KMS-11 (cell line): ENCODE data around the gene TXNDC5.

Experiments used
- H2AFZ ChIP-seq: fragments of 200-600 bp; sonication (generic); 2 replicates; pipeline ENCODE4 v1.6.1; 2016; ENCODE audit warnings: antibody characterized with exemption, mixed run types, low read depth
- H3K27ac ChIP-seq: fragments of 200-600 bp; sonication (generic); 2 replicates; pipeline ENCODE4 v1.6.1; 2016; ENCODE audit warnings: mild to moderate bottlenecking, mixed run types
- H3K27me3 ChIP-seq: fragments of 200-600 bp; sonication (generic); 2 replicates; pipeline ENCODE4 v1.6.1; 2017; ENCODE audit warnings: mild to moderate bottlenecking, low read depth, mixed run types, moderate library complexity; ENCODE audit not compliant: insufficient read depth
- H3K36me3 ChIP-seq: fragments of 200-600 bp; sonication (generic); 2 replicates; pipeline ENCODE4 v1.6.1; 2017; ENCODE audit warnings: mild to moderate bottlenecking, mixed run types; ENCODE audit not compliant: insufficient read depth
- H3K4me1 ChIP-seq: fragments of 200-600 bp; sonication (generic); 2 replicates; pipeline ENCODE4 v1.6.1; 2016; ENCODE audit warnings: mild to moderate bottlenecking, low read depth, mixed run types; ENCODE audit not compliant: poor library complexity, severe bottlenecking
- H3K4me2 ChIP-seq: fragments of 200-600 bp; sonication (generic); 2 replicates; pipeline ENCODE4 v1.7.0; 2016; ENCODE audit warnings: mild to moderate bottlenecking, mixed run types
- H3K4me3 ChIP-seq: fragments of 200-600 bp; sonication (generic); IDR thresholded peaks from 2 replicates; pipeline ENCODE4 v1.6.1; 2017; ENCODE audit warnings: low read depth, low read length, mixed read lengths; ENCODE audit not compliant: insufficient read depth
- H3K79me2 ChIP-seq: fragments of 200-600 bp; sonication (generic); 2 replicates; pipeline ENCODE4 v1.6.1; 2016; ENCODE audit warnings: low read depth, mixed run types; ENCODE audit not compliant: insufficient read depth
- H3K9ac ChIP-seq: fragments of 200-600 bp; sonication (generic); 2 replicates; pipeline ENCODE4 v1.6.1; 2016; ENCODE audit warnings: mild to moderate bottlenecking, mixed run types
- H4K20me1 ChIP-seq: fragments of 200-600 bp; sonication (generic); 2 replicates; pipeline ENCODE4 v1.6.1; 2016; ENCODE audit warnings: mild to moderate bottlenecking, mixed run types; ENCODE audit not compliant: insufficient read depth
- CTCF ChIP-seq: fragments of 200-600 bp; sonication (generic); conservative IDR thresholded peaks from 2 replicates; pipeline ENCODE4 v1.6.1; 2017; ENCODE audit warnings: low read depth, mild to moderate bottlenecking, antibody characterized with exemption, low read length, moderate library complexity, mixed read lengths

Gene TXNDC5

GRCh38 chr6:7897461-7898192 lies 13.0 kb downstream of the TXNDC5 start:
- H3K4me1 ChIP-seq: peaks cover 100% of the 10 kb centered on the region
- no peak overlapping the region for H3K4me3 ChIP-seq
- H4K20me1 ChIP-seq: peaks cover 4% of the 10 kb centered on the region; the same call in 1 of the 2 replicates
- H3K36me3 ChIP-seq: peaks cover 60% of the 10 kb centered on the region
- peak overlapping the region; percentile 81 for H3K4me2 ChIP-seq
- peaks cover 98% of the 10 kb centered on the region for H3K79me2 ChIP-seq
- no peaks in the 10 kb centered on the region for H3K27me3 ChIP-seq
- TF ChIP-seq CTCF: no peak
- peak overlapping the region; percentile 95; the same call in 1 of the 2 replicates for H3K9ac ChIP-seq
- H2AFZ ChIP-seq: no peak overlapping the region
- peak overlapping the region; percentile 91 for H3K27ac ChIP-seq

GRCh38 chr6:7896465-7896987 lies 14.1 kb downstream of the TXNDC5 start:
- peak overlapping the region; percentile 95 for H3K9ac ChIP-seq
- peaks cover 64% of the 10 kb centered on the region for H3K36me3 ChIP-seq
- peak overlapping the region; percentile 81 for H3K4me2 ChIP-seq
- H3K79me2 ChIP-seq: peaks cover 98% of the 10 kb centered on the region
- H3K4me3 ChIP-seq: no peak overlapping the region
- no peaks in the 10 kb centered on the region for H3K27me3 ChIP-seq
- H3K4me1 ChIP-seq: peaks cover 100% of the 10 kb centered on the region
- H4K20me1 ChIP-seq: peaks cover 8% of the 10 kb centered on the region; the same call in 1 of the 2 replicates
- no peak overlapping the region for H2AFZ ChIP-seq
- peak overlapping the region; percentile 91 for H3K27ac ChIP-seq
- TF ChIP-seq CTCF: no peak

- Histone ChIP-seq H2AFZ (no peak overlapping the region), H3K27me3 (no peaks in the 10 kb centered on the region), H3K4me1 (peaks cover 98% of the 10 kb centered on the region), H3K4me3 (no peak overlapping the region), H4K20me1 (peaks cover 11% of the 10 kb centered on the region; the same call in 1 of the 2 replicates), H3K27ac (peak overlapping the region; percentile 91; the same call in 1 of the 2 replicates), H3K9ac (no peak overlapping the region), H3K4me2 (peak overlapping the region; percentile 81; the same call in 1 of the 2 replicates), H3K36me3 (peaks cover 65% of the 10 kb centered on the region), H3K79me2 (peaks cover 99% of the 10 kb centered on the region)
- TF ChIP-seq CTCF: no peak
Measured at GRCh38 chr6:7895125-7895423, 15.5 kb downstream of the TXNDC5 start.

GRCh38 chr6:7894262-7895124 lies 16.1 kb downstream of the TXNDC5 start:
- peaks cover 66% of the 10 kb centered on the region for H3K36me3 ChIP-seq
- peaks cover 15% of the 10 kb centered on the region; the same call in 1 of the 2 replicates for H4K20me1 ChIP-seq
- no peak for TF ChIP-seq CTCF
- H3K9ac ChIP-seq: no peak overlapping the region
- H3K79me2 ChIP-seq: peaks cover 99% of the 10 kb centered on the region
- H3K4me2 ChIP-seq: no peak overlapping the region; the same call in 1 of the 2 replicates
- no peaks in the 10 kb centered on the region for H3K27me3 ChIP-seq
- H3K4me1 ChIP-seq: peaks cover 97% of the 10 kb centered on the region
- no peak overlapping the region for H2AFZ ChIP-seq
- H3K4me3 ChIP-seq: no peak overlapping the region
- peak overlapping the region; percentile 91; the same call in 1 of the 2 replicates for H3K27ac ChIP-seq
